Sigmoid colon (tissue), 7 donors: ENCODE data around the gene LYPLA2. TPM values are rescaled to one million over a fixed set of nuclear protein-coding genes. Genes with fewer than 3 reads are reported as not detected.
A peak's percentile ranks its signal among the peaks of the same experiment; 100 is the strongest.

Source experiments
- DNase-seq: peaks from one replicate; pipeline ENCODE4 v3.0.0-alpha.2; 2019
- H3K27ac ChIP-seq, 4 donors: fragments of 200-600 bp; sonication (generic); one replicate each; pipeline ENCODE4 v1.5.1; 2016 to 2019; ENCODE audit warnings: mild to moderate bottlenecking in 1 of 4
- H3K27me3 ChIP-seq, 3 donors: fragments of 200-600 bp; sonication (generic); one replicate each; pipeline ENCODE4 v1.5.1; 2019; ENCODE audit warnings: mild to moderate bottlenecking in 1 of 3
- H3K36me3 ChIP-seq, 4 donors: fragments of 200-600 bp; sonication (generic); one replicate each; pipeline ENCODE4 v1.5.1; 2016 to 2019
- H3K4me1 ChIP-seq, 4 donors: fragments of 200-600 bp; sonication (generic); one replicate each; pipeline ENCODE4 v1.5.1; 2017 to 2019
- H3K4me3 ChIP-seq, 4 donors: fragments of 200-600 bp; sonication (generic); one replicate each; pipeline ENCODE4 v1.5.1; 2017 to 2019; ENCODE audit warnings: mild to moderate bottlenecking in 2 of 4, moderate library complexity in 1 of 4
- H3K9me3 ChIP-seq, 4 donors: fragments of 200-600 bp in 3 of 4; sonication (generic) in 3 of 4; one replicate each; pipeline versions ENCODE4 v1.5.1 to v1.6.1; 2013 to 2019
- CTCF ChIP-seq, 4 experiments: fragments of 450-650 bp in 3 of 4; fragments of 200-600 bp in 1 of 4; IDR thresholded peaks; one replicate each; pipeline ENCODE4 v1.5.1; 2016 to 2019; ENCODE audit warnings: antibody characterized with exemption in 4 of 4, mild to moderate bottlenecking in 3 of 4, moderate library complexity in 2 of 4
- EP300 ChIP-seq, 4 donors: sonication (generic); formaldehyde crosslinking; IDR thresholded peaks; one replicate each; pipeline ENCODE4 v1.6.1; 2017; ENCODE audit warnings: antibody characterized with exemption in 4 of 4
- POLR2A ChIP-seq, 2 donors: fragments of 450-650 bp; IDR thresholded peaks; one replicate each; pipeline ENCODE4 v1.6.1; 2016; ENCODE audit warnings: antibody characterized with exemption in 2 of 2, mild to moderate bottlenecking in 2 of 2, moderate library complexity in 2 of 2
- POLR2AphosphoS5 ChIP-seq, 4 donors: sonication (generic); formaldehyde crosslinking; IDR thresholded peaks; one replicate each; pipeline ENCODE4 v1.6.1; 2017; ENCODE audit warnings: antibody characterized with exemption in 4 of 4
- WGBS, 2 donors: extraction: QIAGEN DNeasy Blood & Tissue Kit; methylation state at CpG; one replicate each; pipeline ENCODE4 v1.1.7; 2013; 5-methylcytosine and 5-hydroxymethylcytosine counted together
- intact Hi-C: fragments of 100-400 bp; cut with DNase I; formaldehyde crosslinking; loops from one replicate; pipeline ENCODE4 v1.15.1; 2023
- polyA plus RNA-seq, 3 donors: library from polyadenylated mRNA; stranded (reverse); fragments of 200-250 nt; gene quantifications; one replicate each; pipeline ENCODE4 v1.2.3, GENCODE V29; 2013
- total RNA-seq, 4 donors: library from RNA; depleted of rRNA; stranded (reverse); fragments of >200 nt; gene quantifications; one replicate each; pipeline ENCODE4 v1.1.0, GENCODE V29; 2016
- donor health status: healthy with polysubstance abuse.
- donor health status: Bipolar disorder and iron deficiency.
- donor health status: healthy.

LYPLA2 gene
- total and polyA plus RNA-seq, 7 donors: 20.2 to 121 (median 24.4) TPM

- H3K9me3 ChIP-seq: no peaks in the 10 kb centered on the region
- peaks cover 21 to 79% (median 55%) of the 10 kb centered on the region in 4 donors for H3K36me3 ChIP-seq
- intact Hi-C loops: no loop called here
- TF ChIP-seq POLR2A (IDR thresholded peaks at IDR 0.05) (no peak), CTCF (IDR thresholded peaks at IDR 0.05) (no peak), POLR2AphosphoS5 (IDR thresholded peaks at IDR 0.05) (no peak), EP300 (IDR thresholded peaks at IDR 0.05) (no peak)
- no peak overlapping the region for H3K27ac ChIP-seq
- H3K27me3 ChIP-seq: no peaks in the 10 kb centered on the region
- DNase-seq: no peak
- no peak overlapping the region for H3K4me3 ChIP-seq
- no peaks in the 10 kb centered on the region for H3K4me1 ChIP-seq
Measured at GRCh38 chr1:23816906-23817305, 26.0 kb downstream of the LYPLA2 start.

GRCh38 chr1:23817633-23818032 is 26.7 kb downstream of the LYPLA2 start:
- intact Hi-C loops: no loop called here
- Histone ChIP-seq H3K36me3 (peaks cover 21 to 71% (median 48%) of the 10 kb centered on the region in 4 donors), H3K27me3 (no peaks in the 10 kb centered on the region), H3K4me1 (no peaks in the 10 kb centered on the region), H3K27ac (no peak overlapping the region), H3K9me3 (no peaks in the 10 kb centered on the region), H3K4me3 (no peak overlapping the region)
- no peak for DNase-seq
- WGBS, 2 donors: 66 to 81% methylated on average over 3 of the region's 3 CpGs
- no peak for TF ChIP-seq POLR2A (IDR thresholded peaks at IDR 0.05)
- TF ChIP-seq EP300 (IDR thresholded peaks at IDR 0.05): no peak
- no peak for TF ChIP-seq CTCF (IDR thresholded peaks at IDR 0.05)
- TF ChIP-seq POLR2AphosphoS5 (IDR thresholded peaks at IDR 0.05): no peak

- Histone ChIP-seq H3K36me3 (peaks cover 0 to 14% (median 5%) of the 10 kb centered on the region in 4 donors), H3K27me3 (no peaks in the 10 kb centered on the region), H3K27ac (no peak overlapping the region), H3K4me3 (no peak overlapping the region), H3K9me3 (no peaks in the 10 kb centered on the region), H3K4me1 (peaks cover 0 to 14% (median 9%) of the 10 kb centered on the region in 4 donors)
- no peak for DNase-seq
- WGBS, 2 donors: 89 to 92% methylated on average over 7 of the region's 7 CpGs
- TF ChIP-seq CTCF (IDR thresholded peaks at IDR 0.05) (no peak), POLR2AphosphoS5 (IDR thresholded peaks at IDR 0.05) (no peak)
- intact Hi-C loops: loop anchor here (2.0 kb wide), 2 partner anchors 23 to 45 kb away; partner anchors contain the start of genes FUCA1 and GALE
Measured at GRCh38 chr1:23823767-23824166, 32.8 kb downstream of the LYPLA2 start.

GRCh38 chr1:23824711-23825075 is 33.7 kb downstream of the LYPLA2 start:
- intact Hi-C loops: loop anchor here (2.0 kb wide), 1 partner anchor 44 kb away; the partner anchor contains the start of gene FUCA1
- DNase-seq: no peak
- TF ChIP-seq POLR2AphosphoS5 (IDR thresholded peaks at IDR 0.05) (no peak), CTCF (IDR thresholded peaks at IDR 0.05) (no peak), POLR2A (IDR thresholded peaks at IDR 0.05) (no peak), EP300 (IDR thresholded peaks at IDR 0.05) (no peak)
- Histone ChIP-seq H3K27me3 (no peaks in the 10 kb centered on the region), H3K36me3 (peaks cover 0 to 6% (median 3%) of the 10 kb centered on the region in 4 donors), H3K27ac (peak overlapping the region; percentile 85 to 96 (median 95)), H3K4me1 (peaks cover 0 to 14% (median 9%) of the 10 kb centered on the region in 4 donors), H3K4me3 (peak overlapping the region; percentile 61 to 97 (median 92)), H3K9me3 (no peaks in the 10 kb centered on the region)
- 2 to 4% methylated on average over 8 of the region's 8 CpGs for WGBS, 2 donors
